Measurements from ENCODE around the gene INSIG2. TPM values are rescaled to one million over a fixed set of nuclear protein-coding genes. Genes with fewer than 3 reads are reported as not detected.
A peak's percentile ranks its signal among the peaks of the same experiment; 100 is the strongest.

INSIG2 gene
- total and polyA plus RNA-seq, 3 experiments from 2014 or later, result 13.4 to 22.1 (median 16.9) TPM

- no peak for DNase-seq
- H3K27me3 Mint-ChIP-seq, result no peaks in the 10 kb centered on the region
- H3K36me3 Mint-ChIP-seq, result peaks cover 0 to 26% (median 3%) of the 10 kb centered on the region in 3 donors
- ChIA-PET POLR2A (interaction anchor here (0.6 kb wide), 1 partner anchor 61 kb away, joined by 3 read pairs; no protein-coding TSS in a partner anchor), CTCF (interaction anchor here (1.0 kb wide), 1 partner anchor 11 kb away, joined by 3 read pairs; no protein-coding TSS in a partner anchor)
- Histone ChIP-seq H3K4me3 (ENCODE audit: low read length) (no peak overlapping the region), H3K4me1 (ENCODE audit: insufficient read depth, low read length) (peaks cover 21% of the 10 kb centered on the region), H3K27ac (ENCODE audit: low read depth, low read length) (no peak overlapping the region), H3K9me3 (ENCODE audit: low read length) (no peaks in the 10 kb centered on the region), H3K27me3 (ENCODE audit: insufficient read depth, low read length, poor library complexity, severe bottlenecking) (no peaks in the 10 kb centered on the region), H3K36me3 (ENCODE audit: insufficient read depth, low read length) (peaks cover 5% of the 10 kb centered on the region)
- peaks cover 41 to 61% (median 52%) of the 10 kb centered on the region in 3 donors for H3K4me1 Mint-ChIP-seq
- peak overlapping the region in 4 of 8 donors; percentile 9 to 33 (median 16) for H3K27ac Mint-ChIP-seq
- peak overlapping the region in 4 of 7 donors; percentile 11 to 39 (median 22) for H3K4me3 Mint-ChIP-seq
- no peaks in the 10 kb centered on the region for H3K9me3 Mint-ChIP-seq
Observed at GRCh38 chr2:118094503-118094902, 6.2 kb downstream of the INSIG2 start.

GRCh38 chr2:118095610-118096009, 7.3 kb downstream of the INSIG2 start:
- peaks cover 12% of the 10 kb centered on the region for H3K4me1 ChIP-seq (ENCODE audit: insufficient read depth, low read length)
- no peak for DNase-seq
- Mint-ChIP-seq H3K9me3 (no peaks in the 10 kb centered on the region), H3K4me3 (no peak overlapping the region), H3K36me3 (peaks cover 0 to 35% (median 8%) of the 10 kb centered on the region in 3 donors), H3K27me3 (no peaks in the 10 kb centered on the region), H3K27ac (peak overlapping the region in 2 of 8 donors; percentile 4 to 33), H3K4me1 (peaks cover 33 to 57% (median 49%) of the 10 kb centered on the region in 3 donors)
- POLR2A ChIA-PET, result no interaction called here
- no peak overlapping the region for H3K27ac ChIP-seq (ENCODE audit: low read depth, low read length)
- CTCF ChIA-PET, result no interaction called here
- H3K36me3 ChIP-seq (ENCODE audit: insufficient read depth, low read length), result peaks cover 5% of the 10 kb centered on the region
- no peak overlapping the region for H3K4me3 ChIP-seq (ENCODE audit: low read length)
- no peaks in the 10 kb centered on the region for H3K27me3 ChIP-seq (ENCODE audit: insufficient read depth, low read length, poor library complexity, severe bottlenecking)
- H3K9me3 ChIP-seq (ENCODE audit: low read length), result no peaks in the 10 kb centered on the region

GRCh38 chr2:118097657-118098056, 9.4 kb downstream of the INSIG2 start:
- Histone ChIP-seq H3K4me1 (ENCODE audit: insufficient read depth, low read length) (peaks cover 8% of the 10 kb centered on the region), H3K27me3 (ENCODE audit: insufficient read depth, low read length, poor library complexity, severe bottlenecking) (no peaks in the 10 kb centered on the region), H3K27ac (ENCODE audit: low read depth, low read length) (no peak overlapping the region), H3K9me3 (ENCODE audit: low read length) (no peaks in the 10 kb centered on the region), H3K36me3 (ENCODE audit: insufficient read depth, low read length) (peaks cover 5% of the 10 kb centered on the region), H3K4me3 (ENCODE audit: low read length) (no peak overlapping the region)
- H3K36me3 Mint-ChIP-seq, result peaks cover 0 to 53% (median 11%) of the 10 kb centered on the region in 3 donors
- POLR2A ChIA-PET, result no interaction called here
- CTCF ChIA-PET, result no interaction called here
- peaks cover 25 to 45% (median 36%) of the 10 kb centered on the region in 3 donors for H3K4me1 Mint-ChIP-seq
- no peak for DNase-seq
- no peaks in the 10 kb centered on the region for H3K27me3 Mint-ChIP-seq
- H3K27ac Mint-ChIP-seq, result no peak overlapping the region
- no peaks in the 10 kb centered on the region for H3K9me3 Mint-ChIP-seq
- H3K4me3 Mint-ChIP-seq, result no peak overlapping the region

GRCh38 chr2:118098307-118099030, 10.2 kb downstream of the INSIG2 start:
- peaks cover 0 to 60% (median 11%) of the 10 kb centered on the region in 3 donors for H3K36me3 Mint-ChIP-seq
- no peaks in the 10 kb centered on the region for H3K9me3 Mint-ChIP-seq

GRCh38 chr2:118102433-118103082, 14.3 kb downstream of the INSIG2 start:
- peaks cover 3% of the 10 kb centered on the region for H3K36me3 ChIP-seq (ENCODE audit: insufficient read depth, low read length)
- Mint-ChIP-seq H3K4me1 (peaks cover 7 to 19% (median 18%) of the 10 kb centered on the region in 3 donors), H3K36me3 (peaks cover 0 to 89% (median 13%) of the 10 kb centered on the region in 3 donors), H3K27ac (peak overlapping the region in 3 of 8 donors; percentile 34 to 68 (median 67)), H3K4me3 (no peak overlapping the region), H3K27me3 (no peaks in the 10 kb centered on the region), H3K9me3 (no peaks in the 10 kb centered on the region)
- ChIA-PET CTCF (interaction anchor here (1.0 kb wide), 1 partner anchor 14 kb away, joined by 3 read pairs; the partner anchor contains the start of gene INSIG2), POLR2A (no interaction called here)
- no peak for DNase-seq
- no peak overlapping the region for H3K4me3 ChIP-seq (ENCODE audit: low read length)
- no peaks in the 10 kb centered on the region for H3K9me3 ChIP-seq (ENCODE audit: low read length)
- H3K4me1 ChIP-seq (ENCODE audit: insufficient read depth, low read length), result no peaks in the 10 kb centered on the region
- H3K27ac ChIP-seq (ENCODE audit: low read depth, low read length), result no peak overlapping the region
- H3K27me3 ChIP-seq (ENCODE audit: insufficient read depth, low read length, poor library complexity, severe bottlenecking), result no peaks in the 10 kb centered on the region

More at GRCh38 chr2:118098307-118099030, 10.2 kb downstream of the INSIG2 start:
- Histone ChIP-seq H3K36me3 (ENCODE audit: insufficient read depth, low read length) (peaks cover 5% of the 10 kb centered on the region), H3K4me3 (ENCODE audit: low read length) (no peak overlapping the region), H3K27me3 (ENCODE audit: insufficient read depth, low read length, poor library complexity, severe bottlenecking) (no peaks in the 10 kb centered on the region), H3K27ac (ENCODE audit: low read depth, low read length) (no peak overlapping the region), H3K4me1 (ENCODE audit: insufficient read depth, low read length) (peaks cover 8% of the 10 kb centered on the region), H3K9me3 (ENCODE audit: low read length) (no peaks in the 10 kb centered on the region)
- POLR2A ChIA-PET, result no interaction called here
- DNase-seq, result no peak
- Mint-ChIP-seq H3K27ac (peak overlapping the region in 1 of 8 donors; percentile 17), H3K4me1 (peaks cover 24 to 43% (median 34%) of the 10 kb centered on the region in 3 donors), H3K4me3 (no peak overlapping the region), H3K27me3 (no peaks in the 10 kb centered on the region)
- CTCF ChIA-PET, result no interaction called here

- H3K4me1 Mint-ChIP-seq, result peaks cover 2 to 6% (median 5%) of the 10 kb centered on the region in 3 donors
- no peak overlapping the region for H3K4me3 ChIP-seq (ENCODE audit: low read length)
- peaks cover 3% of the 10 kb centered on the region for H3K36me3 ChIP-seq (ENCODE audit: insufficient read depth, low read length)
- no peaks in the 10 kb centered on the region for H3K27me3 Mint-ChIP-seq
- H3K27ac Mint-ChIP-seq, result peak overlapping the region in 1 of 8 donors; percentile 6
- H3K4me3 Mint-ChIP-seq, result no peak overlapping the region
- H3K9me3 Mint-ChIP-seq, result no peaks in the 10 kb centered on the region
- H3K4me1 ChIP-seq (ENCODE audit: insufficient read depth, low read length), result no peaks in the 10 kb centered on the region
- ChIA-PET POLR2A (no interaction called here), CTCF (interaction anchor here (1.6 kb wide), 1 partner anchor 15 kb away, joined by 3 read pairs; no protein-coding TSS in a partner anchor)
- H3K27me3 ChIP-seq (ENCODE audit: insufficient read depth, low read length, poor library complexity, severe bottlenecking), result no peaks in the 10 kb centered on the region
- no peak for DNase-seq
- no peaks in the 10 kb centered on the region for H3K9me3 ChIP-seq (ENCODE audit: low read length)
- peaks cover under 1 to 86% (median 19%) of the 10 kb centered on the region in 3 donors for H3K36me3 Mint-ChIP-seq
- no peak overlapping the region for H3K27ac ChIP-seq (ENCODE audit: low read depth, low read length)
Observed at GRCh38 chr2:118103951-118104940, 16.0 kb downstream of the INSIG2 start.

- H3K27me3 Mint-ChIP-seq, result no peaks in the 10 kb centered on the region
- DNase-seq, result no peak
- H3K36me3 Mint-ChIP-seq, result peaks cover 4 to 87% (median 21%) of the 10 kb centered on the region in 3 donors
- Histone ChIP-seq H3K27ac (ENCODE audit: low read depth, low read length) (no peak overlapping the region), H3K4me3 (ENCODE audit: low read length) (no peak overlapping the region), H3K4me1 (ENCODE audit: insufficient read depth, low read length) (no peaks in the 10 kb centered on the region), H3K36me3 (ENCODE audit: insufficient read depth, low read length) (peaks cover 7% of the 10 kb centered on the region), H3K27me3 (ENCODE audit: insufficient read depth, low read length, poor library complexity, severe bottlenecking) (no peaks in the 10 kb centered on the region), H3K9me3 (ENCODE audit: low read length) (no peaks in the 10 kb centered on the region)
- H3K27ac Mint-ChIP-seq, result no peak overlapping the region
- ChIA-PET POLR2A (no interaction called here), CTCF (interaction anchor here (1.3 to 1.6 kb wide), 2 partner anchors 11 to 16 kb away, joined by 3 read pairs; no protein-coding TSS in a partner anchor)
- H3K4me1 Mint-ChIP-seq, result peaks cover 0 to 3% (median 2%) of the 10 kb centered on the region in 3 donors
- H3K9me3 Mint-ChIP-seq, result no peaks in the 10 kb centered on the region
- H3K4me3 Mint-ChIP-seq, result no peak overlapping the region
Observed at GRCh38 chr2:118105497-118105896, 17.2 kb downstream of the INSIG2 start.
